WTC11 (cell line): Measurements from ENCODE around the gene CFAP92.
"Not testable (repeated sequence)": the region's sequence is repeated elsewhere in the genome, so short reads cannot be mapped to it uniquely, and the experiment has no call there.

Source experiments
- MYBL2 ChIP-seq: sonication (generic); formaldehyde crosslinking; IDR thresholded peaks from 2 replicates; pipeline ENCODE4 v1.8.1; 2023; ENCODE audit warnings: mild to moderate bottlenecking, moderate library complexity, missing genetic modification reagents
- SP1 ChIP-seq: sonication (generic); formaldehyde crosslinking; conservative IDR thresholded peaks from 2 replicates; pipeline ENCODE4 v1.8.1; 2022; ENCODE audit warnings: missing genetic modification reagents
- TEAD4 ChIP-seq: sonication (generic); formaldehyde crosslinking; IDR thresholded peaks from 2 replicates; pipeline ENCODE4 v1.8.0; 2022; ENCODE audit warnings: mild to moderate bottlenecking, missing genetic modification reagents
- ZNF138 ChIP-seq: sonication (generic); formaldehyde crosslinking; conservative IDR thresholded peaks from 2 replicates; pipeline ENCODE4 v1.8.1; 2022; ENCODE audit warnings: mild to moderate bottlenecking, moderate library complexity, missing genetic modification reagents
- ZNF317 ChIP-seq: sonication (generic); formaldehyde crosslinking; IDR thresholded peaks from 2 replicates; pipeline ENCODE4 v1.8.1; 2023; ENCODE audit warnings: low read depth, mild to moderate bottlenecking, moderate library complexity, missing genetic modification reagents, borderline replicate concordance
- TF ChIP-seq, protein P1 (sequence below): sonication (generic); formaldehyde crosslinking; IDR thresholded peaks from 2 replicates; pipeline ENCODE4 v1.8.1; 2023; ENCODE audit warnings: mild to moderate bottlenecking, missing genetic modification reagents
- TF ChIP-seq, protein P2 (sequence below): sonication (generic); formaldehyde crosslinking; IDR thresholded peaks from 2 replicates; pipeline ENCODE4 v1.8.1; 2022; ENCODE audit warnings: low read depth, missing genetic modification reagents, borderline replicate concordance
- TF ChIP-seq, protein P3 (sequence below): fragments of 200-600 bp; IDR thresholded peaks from 2 replicates; pipeline ENCODE4 v1.8.0; 2022; ENCODE audit warnings: antibody characterized with exemption
- TF ChIP-seq, protein P4 (sequence below): fragments of 250-450 bp; sonication (Bioruptor Pico); IDR thresholded peaks from 2 replicates; pipeline ENCODE4 v1.9.0; 2021; ENCODE audit warnings: mild to moderate bottlenecking
- TF ChIP-seq, protein P5 (sequence below): fragments of 250-450 bp; sonication (Bioruptor Pico); IDR thresholded peaks from 2 replicates; pipeline ENCODE4 v1.8.0; 2021; ENCODE audit warnings: mild to moderate bottlenecking

DNA sequence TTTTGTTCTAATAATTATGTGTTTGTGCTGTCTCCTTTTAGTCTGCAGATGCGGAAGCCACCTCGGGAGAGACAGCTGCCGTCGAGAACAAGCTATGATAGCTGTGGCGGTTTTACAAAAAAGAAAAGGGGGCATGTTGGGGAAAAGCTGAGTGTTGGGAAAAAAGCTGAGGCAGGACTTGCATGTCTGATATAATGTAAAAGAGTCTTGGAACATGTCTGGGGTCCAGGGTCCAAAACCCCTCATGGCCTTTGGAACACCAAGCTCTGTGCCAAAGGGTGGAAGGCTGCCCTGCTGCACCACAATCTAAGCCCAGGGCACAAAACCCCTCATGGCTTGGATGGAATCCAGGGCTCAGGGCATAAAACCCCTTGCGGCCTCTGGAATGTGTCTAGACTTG is 69.9 kb downstream of the CFAP92 start:
- TF ChIP-seq, protein P1, sequence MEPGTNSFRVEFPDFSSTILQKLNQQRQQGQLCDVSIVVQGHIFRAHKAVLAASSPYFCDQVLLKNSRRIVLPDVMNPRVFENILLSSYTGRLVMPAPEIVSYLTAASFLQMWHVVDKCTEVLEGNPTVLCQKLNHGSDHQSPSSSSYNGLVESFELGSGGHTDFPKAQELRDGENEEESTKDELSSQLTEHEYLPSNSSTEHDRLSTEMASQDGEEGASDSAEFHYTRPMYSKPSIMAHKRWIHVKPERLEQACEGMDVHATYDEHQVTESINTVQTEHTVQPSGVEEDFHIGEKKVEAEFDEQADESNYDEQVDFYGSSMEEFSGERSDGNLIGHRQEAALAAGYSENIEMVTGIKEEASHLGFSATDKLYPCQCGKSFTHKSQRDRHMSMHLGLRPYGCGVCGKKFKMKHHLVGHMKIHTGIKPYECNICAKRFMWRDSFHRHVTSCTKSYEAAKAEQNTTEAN, result not testable (repeated sequence)
- TF ChIP-seq, protein P2, sequence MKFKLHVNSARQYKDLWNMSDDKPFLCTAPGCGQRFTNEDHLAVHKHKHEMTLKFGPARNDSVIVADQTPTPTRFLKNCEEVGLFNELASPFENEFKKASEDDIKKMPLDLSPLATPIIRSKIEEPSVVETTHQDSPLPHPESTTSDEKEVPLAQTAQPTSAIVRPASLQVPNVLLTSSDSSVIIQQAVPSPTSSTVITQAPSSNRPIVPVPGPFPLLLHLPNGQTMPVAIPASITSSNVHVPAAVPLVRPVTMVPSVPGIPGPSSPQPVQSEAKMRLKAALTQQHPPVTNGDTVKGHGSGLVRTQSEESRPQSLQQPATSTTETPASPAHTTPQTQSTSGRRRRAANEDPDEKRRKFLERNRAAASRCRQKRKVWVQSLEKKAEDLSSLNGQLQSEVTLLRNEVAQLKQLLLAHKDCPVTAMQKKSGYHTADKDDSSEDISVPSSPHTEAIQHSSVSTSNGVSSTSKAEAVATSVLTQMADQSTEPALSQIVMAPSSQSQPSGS (CRISPR knock-in tag), result not testable (repeated sequence)
- TF ChIP-seq, protein P3, sequence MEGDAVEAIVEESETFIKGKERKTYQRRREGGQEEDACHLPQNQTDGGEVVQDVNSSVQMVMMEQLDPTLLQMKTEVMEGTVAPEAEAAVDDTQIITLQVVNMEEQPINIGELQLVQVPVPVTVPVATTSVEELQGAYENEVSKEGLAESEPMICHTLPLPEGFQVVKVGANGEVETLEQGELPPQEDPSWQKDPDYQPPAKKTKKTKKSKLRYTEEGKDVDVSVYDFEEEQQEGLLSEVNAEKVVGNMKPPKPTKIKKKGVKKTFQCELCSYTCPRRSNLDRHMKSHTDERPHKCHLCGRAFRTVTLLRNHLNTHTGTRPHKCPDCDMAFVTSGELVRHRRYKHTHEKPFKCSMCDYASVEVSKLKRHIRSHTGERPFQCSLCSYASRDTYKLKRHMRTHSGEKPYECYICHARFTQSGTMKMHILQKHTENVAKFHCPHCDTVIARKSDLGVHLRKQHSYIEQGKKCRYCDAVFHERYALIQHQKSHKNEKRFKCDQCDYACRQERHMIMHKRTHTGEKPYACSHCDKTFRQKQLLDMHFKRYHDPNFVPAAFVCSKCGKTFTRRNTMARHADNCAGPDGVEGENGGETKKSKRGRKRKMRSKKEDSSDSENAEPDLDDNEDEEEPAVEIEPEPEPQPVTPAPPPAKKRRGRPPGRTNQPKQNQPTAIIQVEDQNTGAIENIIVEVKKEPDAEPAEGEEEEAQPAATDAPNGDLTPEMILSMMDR, result not testable (repeated sequence)
- TF ChIP-seq, protein P4, sequence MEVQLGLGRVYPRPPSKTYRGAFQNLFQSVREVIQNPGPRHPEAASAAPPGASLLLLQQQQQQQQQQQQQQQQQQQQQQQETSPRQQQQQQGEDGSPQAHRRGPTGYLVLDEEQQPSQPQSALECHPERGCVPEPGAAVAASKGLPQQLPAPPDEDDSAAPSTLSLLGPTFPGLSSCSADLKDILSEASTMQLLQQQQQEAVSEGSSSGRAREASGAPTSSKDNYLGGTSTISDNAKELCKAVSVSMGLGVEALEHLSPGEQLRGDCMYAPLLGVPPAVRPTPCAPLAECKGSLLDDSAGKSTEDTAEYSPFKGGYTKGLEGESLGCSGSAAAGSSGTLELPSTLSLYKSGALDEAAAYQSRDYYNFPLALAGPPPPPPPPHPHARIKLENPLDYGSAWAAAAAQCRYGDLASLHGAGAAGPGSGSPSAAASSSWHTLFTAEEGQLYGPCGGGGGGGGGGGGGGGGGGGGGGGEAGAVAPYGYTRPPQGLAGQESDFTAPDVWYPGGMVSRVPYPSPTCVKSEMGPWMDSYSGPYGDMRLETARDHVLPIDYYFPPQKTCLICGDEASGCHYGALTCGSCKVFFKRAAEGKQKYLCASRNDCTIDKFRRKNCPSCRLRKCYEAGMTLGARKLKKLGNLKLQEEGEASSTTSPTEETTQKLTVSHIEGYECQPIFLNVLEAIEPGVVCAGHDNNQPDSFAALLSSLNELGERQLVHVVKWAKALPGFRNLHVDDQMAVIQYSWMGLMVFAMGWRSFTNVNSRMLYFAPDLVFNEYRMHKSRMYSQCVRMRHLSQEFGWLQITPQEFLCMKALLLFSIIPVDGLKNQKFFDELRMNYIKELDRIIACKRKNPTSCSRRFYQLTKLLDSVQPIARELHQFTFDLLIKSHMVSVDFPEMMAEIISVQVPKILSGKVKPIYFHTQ (CRISPR knock-in tag), result not testable (repeated sequence)
- not testable (repeated sequence) for TF ChIP-seq SP1 (CRISPR knock-in tag); TEAD4 (CRISPR knock-in tag); ZNF138 (CRISPR knock-in tag); MYBL2; ZNF317 (CRISPR knock-in tag)
- TF ChIP-seq, protein P5, sequence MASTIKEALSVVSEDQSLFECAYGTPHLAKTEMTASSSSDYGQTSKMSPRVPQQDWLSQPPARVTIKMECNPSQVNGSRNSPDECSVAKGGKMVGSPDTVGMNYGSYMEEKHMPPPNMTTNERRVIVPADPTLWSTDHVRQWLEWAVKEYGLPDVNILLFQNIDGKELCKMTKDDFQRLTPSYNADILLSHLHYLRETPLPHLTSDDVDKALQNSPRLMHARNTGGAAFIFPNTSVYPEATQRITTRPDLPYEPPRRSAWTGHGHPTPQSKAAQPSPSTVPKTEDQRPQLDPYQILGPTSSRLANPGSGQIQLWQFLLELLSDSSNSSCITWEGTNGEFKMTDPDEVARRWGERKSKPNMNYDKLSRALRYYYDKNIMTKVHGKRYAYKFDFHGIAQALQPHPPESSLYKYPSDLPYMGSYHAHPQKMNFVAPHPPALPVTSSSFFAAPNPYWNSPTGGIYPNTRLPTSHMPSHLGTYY (CRISPR knock-in tag), result not testable (repeated sequence)
